GM19035 (cell line): ENCODE measurements around the gene GPRASP2.

ENCODE experiments used
- ATAC-seq: cut with Tn5 transposase; IDR thresholded peaks from one replicate; pipeline ENCODE4 v1.9.1; 2021; ENCODE audit not compliant: unreplicated experiment

The GPRASP2 gene

DNA sequence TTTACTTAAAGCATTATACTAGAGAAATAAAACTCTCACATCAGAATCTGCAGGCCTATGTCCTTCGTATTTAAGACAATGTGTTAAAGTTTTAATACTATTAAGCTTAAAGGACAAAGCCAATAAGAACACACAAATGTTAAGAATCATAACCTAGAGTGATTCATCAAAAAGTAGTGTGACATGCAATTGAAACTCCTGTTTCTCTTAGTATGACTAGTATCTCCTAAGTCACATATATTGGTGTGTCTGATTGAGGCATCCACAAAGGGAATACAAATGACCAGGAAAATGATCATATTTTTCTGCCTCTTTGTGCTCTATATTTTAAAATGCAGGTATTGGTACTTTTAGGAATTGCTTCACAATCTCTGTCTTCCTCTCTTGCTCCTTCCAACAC is 32.1 kb downstream of the GPRASP2 start:
- ATAC-seq, result no peak

DNA sequence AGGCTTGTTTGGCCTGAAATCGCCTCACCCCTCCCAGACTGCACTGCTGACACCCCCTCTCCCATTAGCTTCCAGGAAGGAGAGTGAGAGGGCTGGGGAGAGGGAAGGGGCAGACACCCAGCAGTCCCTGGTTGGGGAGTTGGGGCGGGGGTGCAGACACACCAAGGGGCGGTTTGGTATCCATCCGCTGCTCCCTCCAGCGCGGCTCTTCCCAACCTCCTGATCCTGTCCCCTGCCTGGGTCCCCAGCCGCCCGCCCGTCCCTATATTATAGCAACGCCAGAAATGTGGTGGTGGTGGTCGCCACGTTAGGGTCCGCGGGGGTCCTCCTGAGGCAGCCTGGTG is 33.2 kb downstream of the GPRASP2 start:
- no peak for ATAC-seq

- no peak for ATAC-seq
Measured at GRCh38 chrX:102745857-102746584, 33.8 kb downstream of the GPRASP2 start.

GRCh38 chrX:102765217-102765616 is 53.0 kb downstream of the GPRASP2 start:
- no peak for ATAC-seq

DNA sequence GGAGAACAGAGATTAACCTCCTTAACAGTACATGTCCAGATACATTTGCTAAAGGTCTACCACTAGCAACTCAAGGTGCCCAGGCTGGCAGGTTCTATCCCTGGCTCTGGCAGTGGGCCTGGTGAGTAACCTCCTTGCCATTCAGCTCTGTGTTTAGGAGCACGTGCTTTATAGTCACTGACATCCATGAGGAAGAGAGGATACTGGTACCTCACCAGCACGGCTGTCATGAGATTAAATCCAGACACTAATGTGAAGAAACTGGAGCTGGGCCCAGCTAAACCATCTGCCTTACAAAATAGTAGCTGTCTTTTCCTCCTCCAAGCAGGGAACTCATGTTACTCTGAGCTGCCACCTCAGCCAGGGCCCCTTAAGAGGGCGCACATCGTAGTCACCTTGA is 53.6 kb downstream of the GPRASP2 start:
- no peak for ATAC-seq

- no peak for ATAC-seq
Measured at GRCh38 chrX:102767287-102767686, 55.0 kb downstream of the GPRASP2 start.
